Osteoblast (primary cell): ENCODE data around the gene NXPH4. TPM values are rescaled to one million over a fixed set of nuclear protein-coding genes. Genes with fewer than 3 reads are reported as not detected.

Experiments
- DNase-seq: peaks from one replicate; pipeline ENCODE4 v3.0.0; 2011; ENCODE audit warnings: low spot score, mixed read lengths; ENCODE audit not compliant: insufficient read length; ENCODE audit errors: missing footprints
- H2AFZ ChIP-seq: 2 replicates; pipeline ENCODE4 v1.6.0; 2011; ENCODE audit warnings: mild to moderate bottlenecking, low read length
- H3K27ac ChIP-seq: 2 replicates; pipeline ENCODE4 v1.5.1; 2011; ENCODE audit warnings: mild to moderate bottlenecking, low read depth, low read length, moderate library complexity
- H3K27me3 ChIP-seq: 2 replicates; pipeline ENCODE4 v1.6.0; 2012; ENCODE audit warnings: mild to moderate bottlenecking, control low read depth, inconsistent platforms, low read length, moderate library complexity; ENCODE audit not compliant: insufficient read depth
- H3K36me3 ChIP-seq: 2 replicates; pipeline ENCODE4 v1.5.1; 2011; ENCODE audit warnings: mild to moderate bottlenecking, low read length, control low read depth, moderate library complexity; ENCODE audit not compliant: insufficient read depth
- H3K4me1 ChIP-seq: 2 replicates; pipeline ENCODE4 v1.5.1; 2011; ENCODE audit warnings: mild to moderate bottlenecking, low read length, control low read depth, moderate library complexity; ENCODE audit not compliant: insufficient read depth
- H3K4me2 ChIP-seq: 2 replicates; pipeline ENCODE4 v1.6.0; 2011; ENCODE audit warnings: mild to moderate bottlenecking, low read length; ENCODE audit not compliant: insufficient read depth
- H3K4me3 ChIP-seq: fragments of 200-600 bp; sonication (generic); 3 replicates; pipeline ENCODE4 v1.5.1; 2012; ENCODE audit warnings: mild to moderate bottlenecking, low read length, inconsistent platforms; ENCODE audit not compliant: insufficient read depth
- H3K79me2 ChIP-seq: 2 replicates; pipeline ENCODE4 v1.6.0; 2012; ENCODE audit warnings: mild to moderate bottlenecking, low read length, control low read depth, inconsistent platforms; ENCODE audit not compliant: insufficient read depth
- H3K9me3 ChIP-seq: 2 replicates; pipeline ENCODE4 v1.5.1; 2011; ENCODE audit warnings: low read depth, low read length, control low read depth
- H4K20me1 ChIP-seq: 2 replicates; pipeline ENCODE4 v1.6.0; 2012; ENCODE audit warnings: mild to moderate bottlenecking, low read length, control low read depth; ENCODE audit not compliant: insufficient read depth
- total RNA-seq: library from RNA; depleted of rRNA; stranded (reverse); fragments of >200 nt; gene quantifications from 2 replicates; pipeline ENCODE4 v1.2.3, GENCODE V29; 2012
- TF ChIP-seq, protein P1 (sequence below): IDR thresholded peaks from 2 replicates; pipeline ENCODE4 v1.5.1; 2011; ENCODE audit warnings: mild to moderate bottlenecking, low read depth, low read length, moderate library complexity; ENCODE audit errors: extremely low read depth

NXPH4 gene
- total RNA-seq, 1 donor: 1.1 TPM

DNA sequence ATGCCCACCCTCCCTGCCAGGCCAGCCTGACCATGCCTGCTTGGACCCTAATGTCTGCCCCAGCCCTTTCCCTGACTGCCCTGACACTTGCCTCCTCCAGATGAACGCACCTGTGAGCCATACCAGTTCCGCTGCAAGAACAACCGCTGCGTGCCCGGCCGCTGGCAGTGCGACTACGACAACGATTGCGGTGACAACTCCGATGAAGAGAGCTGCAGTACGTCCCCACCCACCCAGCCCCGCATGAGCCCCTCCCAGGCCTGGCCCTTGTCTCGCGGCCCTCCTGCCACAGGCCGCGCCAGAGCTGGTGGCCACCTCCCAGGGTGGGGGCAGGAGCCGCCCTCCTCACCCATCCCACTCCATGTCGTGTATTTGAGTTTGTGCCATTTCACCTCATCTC lies 14.3 kb upstream of the NXPH4 start:
- Histone ChIP-seq H3K79me2 (peaks cover 26% of the 10 kb centered on the region), H3K27me3 (no peaks in the 10 kb centered on the region), H3K36me3 (peaks cover 94% of the 10 kb centered on the region), H3K9me3 (no peaks in the 10 kb centered on the region), H3K4me2 (no peak overlapping the region), H3K27ac (no peak overlapping the region), H3K4me1 (no peaks in the 10 kb centered on the region), H2AFZ (no peak overlapping the region), H4K20me1 (peaks cover 39% of the 10 kb centered on the region), H3K4me3 (no peak overlapping the region)
- TF ChIP-seq, protein P1, sequence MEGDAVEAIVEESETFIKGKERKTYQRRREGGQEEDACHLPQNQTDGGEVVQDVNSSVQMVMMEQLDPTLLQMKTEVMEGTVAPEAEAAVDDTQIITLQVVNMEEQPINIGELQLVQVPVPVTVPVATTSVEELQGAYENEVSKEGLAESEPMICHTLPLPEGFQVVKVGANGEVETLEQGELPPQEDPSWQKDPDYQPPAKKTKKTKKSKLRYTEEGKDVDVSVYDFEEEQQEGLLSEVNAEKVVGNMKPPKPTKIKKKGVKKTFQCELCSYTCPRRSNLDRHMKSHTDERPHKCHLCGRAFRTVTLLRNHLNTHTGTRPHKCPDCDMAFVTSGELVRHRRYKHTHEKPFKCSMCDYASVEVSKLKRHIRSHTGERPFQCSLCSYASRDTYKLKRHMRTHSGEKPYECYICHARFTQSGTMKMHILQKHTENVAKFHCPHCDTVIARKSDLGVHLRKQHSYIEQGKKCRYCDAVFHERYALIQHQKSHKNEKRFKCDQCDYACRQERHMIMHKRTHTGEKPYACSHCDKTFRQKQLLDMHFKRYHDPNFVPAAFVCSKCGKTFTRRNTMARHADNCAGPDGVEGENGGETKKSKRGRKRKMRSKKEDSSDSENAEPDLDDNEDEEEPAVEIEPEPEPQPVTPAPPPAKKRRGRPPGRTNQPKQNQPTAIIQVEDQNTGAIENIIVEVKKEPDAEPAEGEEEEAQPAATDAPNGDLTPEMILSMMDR: no peak
- DNase-seq: no peak

DNA sequence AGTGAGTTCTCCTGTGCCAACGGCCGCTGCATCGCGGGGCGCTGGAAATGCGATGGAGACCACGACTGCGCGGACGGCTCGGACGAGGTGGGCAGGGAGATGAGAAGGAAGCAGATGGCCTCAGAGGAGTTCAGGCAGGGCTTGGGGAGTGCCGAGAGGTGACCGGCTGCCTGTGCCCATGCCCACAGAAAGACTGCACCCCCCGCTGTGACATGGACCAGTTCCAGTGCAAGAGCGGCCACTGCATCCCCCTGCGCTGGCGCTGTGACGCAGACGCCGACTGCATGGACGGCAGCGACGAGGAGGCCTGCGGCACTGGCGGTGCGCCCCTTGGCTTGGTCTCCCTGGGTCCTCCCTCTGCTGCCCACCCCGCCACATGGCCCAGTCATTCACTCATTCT lies 13.4 kb upstream of the NXPH4 start:
- DNase-seq: no peak
- H3K27me3 ChIP-seq: no peaks in the 10 kb centered on the region
- TF ChIP-seq, protein P1: no peak
- H3K27ac ChIP-seq: no peak overlapping the region
- no peak overlapping the region for H2AFZ ChIP-seq
- no peaks in the 10 kb centered on the region for H3K4me1 ChIP-seq
- peaks cover 18% of the 10 kb centered on the region for H3K79me2 ChIP-seq
- H3K9me3 ChIP-seq: no peaks in the 10 kb centered on the region
- peaks cover 32% of the 10 kb centered on the region for H4K20me1 ChIP-seq
- no peak overlapping the region for H3K4me3 ChIP-seq
- peaks cover 94% of the 10 kb centered on the region for H3K36me3 ChIP-seq
- H3K4me2 ChIP-seq: no peak overlapping the region

DNA sequence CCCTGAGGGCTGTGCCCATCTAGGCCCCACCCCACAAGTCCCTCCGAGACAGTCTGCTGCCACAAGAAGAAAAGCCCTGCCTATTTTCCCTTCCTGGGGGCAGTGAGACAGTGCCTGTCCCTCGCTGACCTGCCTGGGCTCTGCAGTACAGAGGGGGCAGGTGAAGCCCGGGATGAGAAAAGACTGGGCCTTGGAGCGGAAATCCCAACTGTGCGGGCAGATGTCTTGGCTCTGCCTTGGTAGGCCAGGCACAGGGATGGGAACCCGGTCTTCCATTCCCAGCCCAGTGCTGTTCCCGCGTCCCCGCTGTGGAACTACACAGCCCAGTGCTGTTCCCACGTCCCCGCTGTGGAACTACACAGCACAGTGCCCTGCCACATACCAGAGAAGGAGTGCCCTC lies 12.8 kb upstream of the NXPH4 start:
- no peak overlapping the region for H2AFZ ChIP-seq
- no peaks in the 10 kb centered on the region for H3K9me3 ChIP-seq
- H4K20me1 ChIP-seq: peaks cover 33% of the 10 kb centered on the region
- H3K79me2 ChIP-seq: peaks cover 14% of the 10 kb centered on the region
- TF ChIP-seq, protein P1: no peak
- peaks cover 94% of the 10 kb centered on the region for H3K36me3 ChIP-seq
- H3K27ac ChIP-seq: no peak overlapping the region
- H3K4me3 ChIP-seq: no peak overlapping the region
- H3K27me3 ChIP-seq: no peaks in the 10 kb centered on the region
- H3K4me1 ChIP-seq: no peaks in the 10 kb centered on the region
- no peak for DNase-seq
- H3K4me2 ChIP-seq: no peak overlapping the region

DNA sequence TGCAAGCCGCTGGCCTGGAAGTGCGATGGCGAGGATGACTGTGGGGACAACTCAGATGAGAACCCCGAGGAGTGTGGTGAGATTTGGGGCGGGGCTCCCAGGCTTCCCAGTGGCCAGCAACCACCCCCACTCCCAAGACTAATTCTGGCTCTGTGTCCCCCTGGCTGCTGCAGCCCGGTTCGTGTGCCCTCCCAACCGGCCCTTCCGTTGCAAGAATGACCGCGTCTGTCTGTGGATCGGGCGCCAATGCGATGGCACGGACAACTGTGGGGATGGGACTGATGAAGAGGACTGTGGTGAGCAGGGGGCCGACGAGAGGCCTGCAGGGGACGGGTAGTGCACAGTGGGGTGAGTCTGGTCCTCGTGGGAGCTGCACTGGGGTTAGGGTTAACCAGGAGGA lies 12.1 kb upstream of the NXPH4 start:
- Histone ChIP-seq H3K4me1 (no peaks in the 10 kb centered on the region), H3K36me3 (peaks cover 94% of the 10 kb centered on the region), H3K4me2 (no peak overlapping the region), H3K4me3 (no peak overlapping the region), H2AFZ (no peak overlapping the region), H3K27me3 (no peaks in the 10 kb centered on the region), H3K79me2 (peaks cover 11% of the 10 kb centered on the region), H4K20me1 (peaks cover 33% of the 10 kb centered on the region), H3K9me3 (no peaks in the 10 kb centered on the region), H3K27ac (no peak overlapping the region)
- no peak for DNase-seq
- TF ChIP-seq, protein P1: no peak
